GM23338 (cell line): ENCODE data around the gene CFAP70.

ENCODE experiments used
- CREB1 ChIP-seq: fragments of 250-450 bp; sonication (Bioruptor Pico); IDR thresholded peaks from 2 replicates; pipeline ENCODE4 v1.5.0; 2020; ENCODE audit warnings: low read depth, mild to moderate bottlenecking, moderate library complexity
- EZH2 ChIP-seq: fragments of 200-600 bp; sonication (generic); IDR thresholded peaks from one replicate; pipeline ENCODE4 v1.8.0; 2017; ENCODE audit warnings: antibody characterized with exemption, mild to moderate bottlenecking, low read depth; ENCODE audit not compliant: unreplicated experiment
- EZH2phosphoT487 ChIP-seq: fragments of 200-600 bp; sonication (generic); IDR thresholded peaks from one replicate; pipeline ENCODE4 v1.8.1; 2018; ENCODE audit warnings: antibody characterized with exemption; ENCODE audit not compliant: unreplicated experiment
- JUNB ChIP-seq: IDR thresholded peaks from one replicate; pipeline ENCODE4 v1.6.1; 2016; ENCODE audit warnings: antibody characterized with exemption; ENCODE audit not compliant: unreplicated experiment
- POLR2AphosphoS5 ChIP-seq: IDR thresholded peaks from 2 replicates; pipeline ENCODE4 v1.6.1; 2016; ENCODE audit warnings: antibody characterized with exemption, low read depth
- STAT1 ChIP-seq: IDR thresholded peaks from one replicate; pipeline ENCODE4 v1.6.1; 2016; ENCODE audit warnings: antibody characterized with exemption; ENCODE audit not compliant: unreplicated experiment
- TF ChIP-seq, protein P1 (sequence below), 2 experiments: fragments of 200-600 bp in 1 of 2; sonication (generic) in 1 of 2; conservative IDR thresholded peaks; 2 replicates each; pipeline versions ENCODE4 v1.5.1 to v1.6.1; 2016 to 2017; ENCODE audit warnings: antibody characterized with exemption in 2 of 2, low read depth in 2 of 2, mild to moderate bottlenecking in 2 of 2, moderate library complexity in 1 of 2
- TF ChIP-seq, protein P2 (sequence below): IDR thresholded peaks from one replicate; pipeline ENCODE4 v1.6.1; 2018; ENCODE audit warnings: antibody characterized with exemption; ENCODE audit not compliant: unreplicated experiment
- TF ChIP-seq, protein P3 (sequence below): IDR thresholded peaks from 2 replicates; pipeline ENCODE4 v1.6.1; 2016; ENCODE audit warnings: antibody characterized with exemption

DNA sequence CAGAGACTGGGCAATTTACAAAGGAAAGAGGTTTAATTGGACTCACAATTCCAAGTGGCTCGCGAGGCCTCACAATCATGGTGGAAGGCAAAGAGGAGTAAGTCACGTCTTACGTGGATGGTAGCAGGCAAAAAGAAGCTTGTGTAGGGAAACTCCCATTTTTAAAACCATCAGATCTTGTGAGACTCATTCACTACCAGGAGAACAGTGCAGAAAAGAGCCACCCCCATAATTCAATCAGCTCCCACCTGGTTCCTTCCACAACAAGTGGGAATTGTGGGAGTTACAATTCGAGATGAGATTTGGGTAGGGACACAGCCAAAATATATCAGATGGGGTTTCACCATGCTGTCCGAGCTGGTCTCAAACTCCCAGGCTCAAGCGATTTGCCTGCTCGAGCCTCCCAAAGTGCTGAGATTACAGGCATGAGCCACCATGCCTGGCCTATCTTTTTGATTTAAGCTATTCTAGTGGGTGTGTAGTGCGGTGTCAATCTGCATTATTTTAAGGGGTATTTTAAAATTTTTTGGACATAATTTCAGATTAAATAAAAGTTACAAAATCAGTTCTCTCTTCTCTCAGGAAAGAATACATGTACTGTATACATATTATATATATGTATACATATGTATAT, 97.2 kb downstream of the CFAP70 start:
- TF ChIP-seq, protein P1, sequence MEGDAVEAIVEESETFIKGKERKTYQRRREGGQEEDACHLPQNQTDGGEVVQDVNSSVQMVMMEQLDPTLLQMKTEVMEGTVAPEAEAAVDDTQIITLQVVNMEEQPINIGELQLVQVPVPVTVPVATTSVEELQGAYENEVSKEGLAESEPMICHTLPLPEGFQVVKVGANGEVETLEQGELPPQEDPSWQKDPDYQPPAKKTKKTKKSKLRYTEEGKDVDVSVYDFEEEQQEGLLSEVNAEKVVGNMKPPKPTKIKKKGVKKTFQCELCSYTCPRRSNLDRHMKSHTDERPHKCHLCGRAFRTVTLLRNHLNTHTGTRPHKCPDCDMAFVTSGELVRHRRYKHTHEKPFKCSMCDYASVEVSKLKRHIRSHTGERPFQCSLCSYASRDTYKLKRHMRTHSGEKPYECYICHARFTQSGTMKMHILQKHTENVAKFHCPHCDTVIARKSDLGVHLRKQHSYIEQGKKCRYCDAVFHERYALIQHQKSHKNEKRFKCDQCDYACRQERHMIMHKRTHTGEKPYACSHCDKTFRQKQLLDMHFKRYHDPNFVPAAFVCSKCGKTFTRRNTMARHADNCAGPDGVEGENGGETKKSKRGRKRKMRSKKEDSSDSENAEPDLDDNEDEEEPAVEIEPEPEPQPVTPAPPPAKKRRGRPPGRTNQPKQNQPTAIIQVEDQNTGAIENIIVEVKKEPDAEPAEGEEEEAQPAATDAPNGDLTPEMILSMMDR (conservative IDR thresholded peaks at IDR 0.05; ENCODE audit: low read depth in 2 of 2) = no peak
- TF ChIP-seq POLR2AphosphoS5 (no peak), EZH2phosphoT487 (no peak), JUNB (no peak), EZH2 (no peak), CREB1 (CRISPR knock-in tag) (no peak), STAT1 (no peak)
- TF ChIP-seq, protein P2, sequence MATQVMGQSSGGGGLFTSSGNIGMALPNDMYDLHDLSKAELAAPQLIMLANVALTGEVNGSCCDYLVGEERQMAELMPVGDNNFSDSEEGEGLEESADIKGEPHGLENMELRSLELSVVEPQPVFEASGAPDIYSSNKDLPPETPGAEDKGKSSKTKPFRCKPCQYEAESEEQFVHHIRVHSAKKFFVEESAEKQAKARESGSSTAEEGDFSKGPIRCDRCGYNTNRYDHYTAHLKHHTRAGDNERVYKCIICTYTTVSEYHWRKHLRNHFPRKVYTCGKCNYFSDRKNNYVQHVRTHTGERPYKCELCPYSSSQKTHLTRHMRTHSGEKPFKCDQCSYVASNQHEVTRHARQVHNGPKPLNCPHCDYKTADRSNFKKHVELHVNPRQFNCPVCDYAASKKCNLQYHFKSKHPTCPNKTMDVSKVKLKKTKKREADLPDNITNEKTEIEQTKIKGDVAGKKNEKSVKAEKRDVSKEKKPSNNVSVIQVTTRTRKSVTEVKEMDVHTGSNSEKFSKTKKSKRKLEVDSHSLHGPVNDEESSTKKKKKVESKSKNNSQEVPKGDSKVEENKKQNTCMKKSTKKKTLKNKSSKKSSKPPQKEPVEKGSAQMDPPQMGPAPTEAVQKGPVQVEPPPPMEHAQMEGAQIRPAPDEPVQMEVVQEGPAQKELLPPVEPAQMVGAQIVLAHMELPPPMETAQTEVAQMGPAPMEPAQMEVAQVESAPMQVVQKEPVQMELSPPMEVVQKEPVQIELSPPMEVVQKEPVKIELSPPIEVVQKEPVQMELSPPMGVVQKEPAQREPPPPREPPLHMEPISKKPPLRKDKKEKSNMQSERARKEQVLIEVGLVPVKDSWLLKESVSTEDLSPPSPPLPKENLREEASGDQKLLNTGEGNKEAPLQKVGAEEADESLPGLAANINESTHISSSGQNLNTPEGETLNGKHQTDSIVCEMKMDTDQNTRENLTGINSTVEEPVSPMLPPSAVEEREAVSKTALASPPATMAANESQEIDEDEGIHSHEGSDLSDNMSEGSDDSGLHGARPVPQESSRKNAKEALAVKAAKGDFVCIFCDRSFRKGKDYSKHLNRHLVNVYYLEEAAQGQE = no peak
- TF ChIP-seq, protein P3, sequence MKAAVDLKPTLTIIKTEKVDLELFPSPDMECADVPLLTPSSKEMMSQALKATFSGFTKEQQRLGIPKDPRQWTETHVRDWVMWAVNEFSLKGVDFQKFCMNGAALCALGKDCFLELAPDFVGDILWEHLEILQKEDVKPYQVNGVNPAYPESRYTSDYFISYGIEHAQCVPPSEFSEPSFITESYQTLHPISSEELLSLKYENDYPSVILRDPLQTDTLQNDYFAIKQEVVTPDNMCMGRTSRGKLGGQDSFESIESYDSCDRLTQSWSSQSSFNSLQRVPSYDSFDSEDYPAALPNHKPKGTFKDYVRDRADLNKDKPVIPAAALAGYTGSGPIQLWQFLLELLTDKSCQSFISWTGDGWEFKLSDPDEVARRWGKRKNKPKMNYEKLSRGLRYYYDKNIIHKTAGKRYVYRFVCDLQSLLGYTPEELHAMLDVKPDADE = no peak
